Fibroblast of lung (primary cell): ENCODE data around the gene GBP7.

ENCODE experiments used
- CTCF ChIP-seq, 2 donors: IDR thresholded peaks in 1 of 2; conservative IDR thresholded peaks in 1 of 2; 1 replicate in 1 of 2; 2 replicates in 1 of 2; pipeline ENCODE4 v1.5.1; 2011 to 2012; ENCODE audit warnings: low read length in 2 of 2, control low read depth in 1 of 2, inconsistent platforms in 1 of 2, low read depth in 1 of 2, mild to moderate bottlenecking in 1 of 2
- EZH2 ChIP-seq: IDR thresholded peaks from 2 replicates; pipeline ENCODE4 v1.5.1; 2012; ENCODE audit warnings: low read length, control low read depth, mild to moderate bottlenecking; ENCODE audit errors: missing control alignments

GRCh38 chr1:89089962-89090361, 85.8 kb downstream of the GBP7 start:
- no peak for TF ChIP-seq EZH2
- TF ChIP-seq CTCF (conservative IDR thresholded peaks at IDR 0.05 in 1 of 2, IDR thresholded peaks at IDR 0.05 in 1 of 2; ENCODE audit: low read depth in 1 of 2, low read length in 2 of 2): no peak
